ENCODE measurements around the gene LIN7C. TPM values are rescaled to one million over a fixed set of nuclear protein-coding genes. Genes with fewer than 3 reads are reported as not detected.
A peak's percentile ranks its signal among the peaks of the same experiment; 100 is the strongest.

The LIN7C gene
- total and polyA plus RNA-seq, 2 of the 13 experiments (the other 11 are each of a cell fraction or from before 2014, with no cell fraction given): 14.8 to 37.2 TPM

DNA sequence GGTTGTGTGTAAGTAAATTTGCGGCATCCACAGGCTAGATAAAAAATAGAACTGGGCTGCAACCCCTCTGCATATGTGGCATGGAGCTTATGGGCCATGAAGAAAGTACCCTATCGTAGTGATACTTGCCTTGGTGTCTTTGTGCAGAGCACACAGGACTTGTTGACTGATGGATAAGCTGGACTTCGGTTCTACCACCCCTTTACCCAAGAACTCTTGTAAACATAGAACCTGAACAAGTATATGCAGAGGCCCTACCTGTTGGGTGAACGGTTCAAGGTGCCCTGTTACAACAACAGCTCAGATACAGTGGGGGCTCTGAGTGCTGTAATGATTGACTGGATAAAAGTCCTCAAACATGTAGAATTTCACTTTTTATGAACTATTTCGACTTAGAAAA is 30.9 kb downstream of the LIN7C start (continued):
- TF ChIP-seq HOXA9 (CRISPR knock-in tag; IDR thresholded peaks at IDR 0.05; ENCODE audit: borderline replicate concordance): no peak
- TF ChIP-seq SATB2 (CRISPR knock-in tag; IDR thresholded peaks at IDR 0.05): no peak
- TF ChIP-seq, protein P1, sequence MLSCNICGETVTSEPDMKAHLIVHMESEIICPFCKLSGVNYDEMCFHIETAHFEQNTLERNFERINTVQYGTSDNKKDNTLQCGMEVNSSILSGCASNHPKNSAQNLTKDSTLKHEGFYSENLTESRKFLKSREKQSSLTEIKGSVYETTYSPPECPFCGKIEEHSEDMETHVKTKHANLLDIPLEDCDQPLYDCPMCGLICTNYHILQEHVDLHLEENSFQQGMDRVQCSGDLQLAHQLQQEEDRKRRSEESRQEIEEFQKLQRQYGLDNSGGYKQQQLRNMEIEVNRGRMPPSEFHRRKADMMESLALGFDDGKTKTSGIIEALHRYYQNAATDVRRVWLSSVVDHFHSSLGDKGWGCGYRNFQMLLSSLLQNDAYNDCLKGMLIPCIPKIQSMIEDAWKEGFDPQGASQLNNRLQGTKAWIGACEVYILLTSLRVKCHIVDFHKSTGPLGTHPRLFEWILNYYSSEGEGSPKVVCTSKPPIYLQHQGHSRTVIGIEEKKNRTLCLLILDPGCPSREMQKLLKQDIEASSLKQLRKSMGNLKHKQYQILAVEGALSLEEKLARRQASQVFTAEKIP (CRISPR knock-in tag; IDR thresholded peaks at IDR 0.05; ENCODE audit: borderline replicate concordance): no peak
- no peak for TF ChIP-seq ZNF577 (CRISPR knock-in tag; IDR thresholded peaks at IDR 0.05; ENCODE audit: borderline replicate concordance, low read depth)
- TF ChIP-seq, protein P2, sequence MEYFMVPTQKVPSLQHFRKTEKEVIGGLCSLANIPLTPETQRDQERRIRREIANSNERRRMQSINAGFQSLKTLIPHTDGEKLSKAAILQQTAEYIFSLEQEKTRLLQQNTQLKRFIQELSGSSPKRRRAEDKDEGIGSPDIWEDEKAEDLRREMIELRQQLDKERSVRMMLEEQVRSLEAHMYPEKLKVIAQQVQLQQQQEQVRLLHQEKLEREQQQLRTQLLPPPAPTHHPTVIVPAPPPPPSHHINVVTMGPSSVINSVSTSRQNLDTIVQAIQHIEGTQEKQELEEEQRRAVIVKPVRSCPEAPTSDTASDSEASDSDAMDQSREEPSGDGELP (IDR thresholded peaks at IDR 0.05; ENCODE audit: borderline replicate concordance, low read depth): no peak
- TF ChIP-seq ZMAT3 (CRISPR knock-in tag; conservative IDR thresholded peaks at IDR 0.05): no peak
- TF ChIP-seq NPAS2 (CRISPR knock-in tag; IDR thresholded peaks at IDR 0.05; ENCODE audit: borderline replicate concordance): no peak
- TF ChIP-seq, protein P3, sequence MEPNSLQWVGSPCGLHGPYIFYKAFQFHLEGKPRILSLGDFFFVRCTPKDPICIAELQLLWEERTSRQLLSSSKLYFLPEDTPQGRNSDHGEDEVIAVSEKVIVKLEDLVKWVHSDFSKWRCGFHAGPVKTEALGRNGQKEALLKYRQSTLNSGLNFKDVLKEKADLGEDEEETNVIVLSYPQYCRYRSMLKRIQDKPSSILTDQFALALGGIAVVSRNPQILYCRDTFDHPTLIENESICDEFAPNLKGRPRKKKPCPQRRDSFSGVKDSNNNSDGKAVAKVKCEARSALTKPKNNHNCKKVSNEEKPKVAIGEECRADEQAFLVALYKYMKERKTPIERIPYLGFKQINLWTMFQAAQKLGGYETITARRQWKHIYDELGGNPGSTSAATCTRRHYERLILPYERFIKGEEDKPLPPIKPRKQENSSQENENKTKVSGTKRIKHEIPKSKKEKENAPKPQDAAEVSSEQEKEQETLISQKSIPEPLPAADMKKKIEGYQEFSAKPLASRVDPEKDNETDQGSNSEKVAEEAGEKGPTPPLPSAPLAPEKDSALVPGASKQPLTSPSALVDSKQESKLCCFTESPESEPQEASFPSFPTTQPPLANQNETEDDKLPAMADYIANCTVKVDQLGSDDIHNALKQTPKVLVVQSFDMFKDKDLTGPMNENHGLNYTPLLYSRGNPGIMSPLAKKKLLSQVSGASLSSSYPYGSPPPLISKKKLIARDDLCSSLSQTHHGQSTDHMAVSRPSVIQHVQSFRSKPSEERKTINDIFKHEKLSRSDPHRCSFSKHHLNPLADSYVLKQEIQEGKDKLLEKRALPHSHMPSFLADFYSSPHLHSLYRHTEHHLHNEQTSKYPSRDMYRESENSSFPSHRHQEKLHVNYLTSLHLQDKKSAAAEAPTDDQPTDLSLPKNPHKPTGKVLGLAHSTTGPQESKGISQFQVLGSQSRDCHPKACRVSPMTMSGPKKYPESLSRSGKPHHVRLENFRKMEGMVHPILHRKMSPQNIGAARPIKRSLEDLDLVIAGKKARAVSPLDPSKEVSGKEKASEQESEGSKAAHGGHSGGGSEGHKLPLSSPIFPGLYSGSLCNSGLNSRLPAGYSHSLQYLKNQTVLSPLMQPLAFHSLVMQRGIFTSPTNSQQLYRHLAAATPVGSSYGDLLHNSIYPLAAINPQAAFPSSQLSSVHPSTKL (CRISPR knock-in tag; IDR thresholded peaks at IDR 0.05): peak; percentile 93
- peak; percentile 47 for TF ChIP-seq THAP11 (CRISPR knock-in tag; IDR thresholded peaks at IDR 0.05)
- TF ChIP-seq RARA (CRISPR knock-in tag; IDR thresholded peaks at IDR 0.05): peak; percentile 90
- TF ChIP-seq ONECUT2 (CRISPR knock-in tag; IDR thresholded peaks at IDR 0.05): no peak
- TF ChIP-seq, protein P4, sequence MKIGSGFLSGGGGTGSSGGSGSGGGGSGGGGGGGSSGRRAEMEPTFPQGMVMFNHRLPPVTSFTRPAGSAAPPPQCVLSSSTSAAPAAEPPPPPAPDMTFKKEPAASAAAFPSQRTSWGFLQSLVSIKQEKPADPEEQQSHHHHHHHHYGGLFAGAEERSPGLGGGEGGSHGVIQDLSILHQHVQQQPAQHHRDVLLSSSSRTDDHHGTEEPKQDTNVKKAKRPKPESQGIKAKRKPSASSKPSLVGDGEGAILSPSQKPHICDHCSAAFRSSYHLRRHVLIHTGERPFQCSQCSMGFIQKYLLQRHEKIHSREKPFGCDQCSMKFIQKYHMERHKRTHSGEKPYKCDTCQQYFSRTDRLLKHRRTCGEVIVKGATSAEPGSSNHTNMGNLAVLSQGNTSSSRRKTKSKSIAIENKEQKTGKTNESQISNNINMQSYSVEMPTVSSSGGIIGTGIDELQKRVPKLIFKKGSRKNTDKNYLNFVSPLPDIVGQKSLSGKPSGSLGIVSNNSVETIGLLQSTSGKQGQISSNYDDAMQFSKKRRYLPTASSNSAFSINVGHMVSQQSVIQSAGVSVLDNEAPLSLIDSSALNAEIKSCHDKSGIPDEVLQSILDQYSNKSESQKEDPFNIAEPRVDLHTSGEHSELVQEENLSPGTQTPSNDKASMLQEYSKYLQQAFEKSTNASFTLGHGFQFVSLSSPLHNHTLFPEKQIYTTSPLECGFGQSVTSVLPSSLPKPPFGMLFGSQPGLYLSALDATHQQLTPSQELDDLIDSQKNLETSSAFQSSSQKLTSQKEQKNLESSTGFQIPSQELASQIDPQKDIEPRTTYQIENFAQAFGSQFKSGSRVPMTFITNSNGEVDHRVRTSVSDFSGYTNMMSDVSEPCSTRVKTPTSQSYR (CRISPR knock-in tag; IDR thresholded peaks at IDR 0.05; ENCODE audit: borderline replicate concordance): peak; percentile 45; the same call in 1 of the 2 replicates
- TF ChIP-seq ZFP90 (CRISPR knock-in tag; IDR thresholded peaks at IDR 0.05; ENCODE audit: borderline replicate concordance): no peak
- TF ChIP-seq, protein P5, sequence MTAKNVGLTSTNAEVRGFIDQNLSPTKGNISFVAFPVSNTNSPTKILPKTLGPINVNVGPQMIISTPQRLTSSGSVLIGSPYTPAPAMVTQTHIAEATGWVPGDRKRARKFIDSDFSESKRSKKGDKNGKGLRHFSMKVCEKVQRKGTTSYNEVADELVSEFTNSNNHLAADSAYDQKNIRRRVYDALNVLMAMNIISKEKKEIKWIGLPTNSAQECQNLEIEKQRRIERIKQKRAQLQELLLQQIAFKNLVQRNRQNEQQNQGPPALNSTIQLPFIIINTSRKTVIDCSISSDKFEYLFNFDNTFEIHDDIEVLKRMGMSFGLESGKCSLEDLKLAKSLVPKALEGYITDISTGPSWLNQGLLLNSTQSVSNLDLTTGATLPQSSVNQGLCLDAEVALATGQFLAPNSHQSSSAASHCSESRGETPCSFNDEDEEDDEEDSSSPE (CRISPR knock-in tag; IDR thresholded peaks at IDR 0.05): no peak
- TF ChIP-seq TBP (CRISPR knock-in tag; IDR thresholded peaks at IDR 0.05): no peak
- TF ChIP-seq, protein P6, sequence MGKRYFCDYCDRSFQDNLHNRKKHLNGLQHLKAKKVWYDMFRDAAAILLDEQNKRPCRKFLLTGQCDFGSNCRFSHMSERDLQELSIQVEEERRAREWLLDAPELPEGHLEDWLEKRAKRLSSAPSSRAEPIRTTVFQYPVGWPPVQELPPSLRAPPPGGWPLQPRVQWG (CRISPR knock-in tag; IDR thresholded peaks at IDR 0.05; ENCODE audit: borderline replicate concordance, low read depth): no peak
- TF ChIP-seq ZNF619 (CRISPR knock-in tag; IDR thresholded peaks at IDR 0.05): no peak
- TF ChIP-seq NR2F1 (CRISPR knock-in tag; IDR thresholded peaks at IDR 0.05): peak in 1 of 2 experiments; percentile 46; a peak in 1 of 4 replicates
- no peak for TF ChIP-seq SMAD1 (CRISPR knock-in tag; IDR thresholded peaks at IDR 0.05; ENCODE audit: borderline replicate concordance, low read depth)
